Stimulated activated CD8-positive, alpha-beta memory T cell treated with anti-CD3 and anti-CD28 coated beads, Interleukin-15, amount 100 ng/mL, for 48 hours (primary cell): ENCODE data around the gene KCNG3.
"Not testable (repeated sequence)": the region's sequence is repeated elsewhere in the genome, so short reads cannot be mapped to it uniquely, and the experiment has no call there.

Experiments used
- DNase-seq, 2 donors: peaks; one replicate each; pipeline ENCODE4 v3.0.0-alpha.2; 2020; ENCODE audit warnings: low read depth in 2 of 2

Gene KCNG3

GRCh38 chr2:42430188-42430587 is 63.6 kb downstream of the KCNG3 start:
- DNase-seq = no peak

GRCh38 chr2:42429352-42429751 is 64.4 kb downstream of the KCNG3 start:
- no peak for DNase-seq

DNA sequence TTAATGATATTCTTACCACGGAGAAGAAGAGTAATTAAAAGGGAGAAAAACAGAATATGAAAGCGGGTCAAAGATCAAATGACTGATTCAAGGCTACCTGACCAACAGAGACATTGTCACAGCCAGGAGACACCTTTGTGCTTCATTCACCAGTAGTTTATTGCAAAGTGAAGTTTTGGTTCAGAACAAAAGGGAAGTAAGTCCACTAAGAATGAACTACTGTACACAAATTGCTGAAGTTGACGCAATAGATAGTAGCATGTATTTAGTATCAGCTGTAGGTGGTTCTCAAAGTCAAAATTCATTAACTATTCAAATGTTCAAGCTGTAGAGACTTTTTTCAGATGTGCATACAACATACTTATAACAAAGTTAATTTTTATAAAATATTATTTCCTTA is 68.1 kb downstream of the KCNG3 start:
- DNase-seq = no peak

- no peak for DNase-seq
These were observed 69.7 kb downstream of the KCNG3 start for GRCh38 chr2:42424033-42424432.

DNA sequence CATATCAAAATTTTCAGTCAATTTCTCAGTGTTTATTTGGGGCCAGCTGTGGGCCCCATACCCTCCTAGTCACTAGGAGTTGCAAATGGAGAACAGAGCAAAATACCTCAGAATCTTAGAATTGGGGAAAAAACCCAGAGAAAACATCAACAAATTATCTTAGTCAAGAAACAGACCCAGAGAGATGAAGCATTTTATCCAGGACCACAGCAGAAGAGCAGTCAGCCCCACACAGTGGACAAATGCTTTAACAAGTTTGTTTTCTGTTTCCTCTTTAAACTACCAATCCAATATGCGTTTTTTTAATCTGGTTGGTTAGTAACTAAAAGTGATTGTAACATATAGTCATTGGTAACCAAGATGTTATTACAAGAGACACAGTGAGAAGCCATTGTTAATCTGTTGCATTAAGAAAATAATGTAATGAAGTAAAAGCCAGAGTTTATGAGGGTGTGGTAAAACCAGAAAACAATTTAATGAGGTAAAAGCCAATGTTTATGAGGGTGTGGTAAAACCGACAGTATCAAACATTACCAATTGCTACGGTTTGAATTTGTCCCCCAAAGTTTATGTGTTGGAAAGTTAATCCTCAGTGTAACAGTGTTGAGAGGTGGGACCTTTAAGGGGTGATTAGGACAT is 72.1 kb downstream of the KCNG3 start:
- no peak for DNase-seq

DNA sequence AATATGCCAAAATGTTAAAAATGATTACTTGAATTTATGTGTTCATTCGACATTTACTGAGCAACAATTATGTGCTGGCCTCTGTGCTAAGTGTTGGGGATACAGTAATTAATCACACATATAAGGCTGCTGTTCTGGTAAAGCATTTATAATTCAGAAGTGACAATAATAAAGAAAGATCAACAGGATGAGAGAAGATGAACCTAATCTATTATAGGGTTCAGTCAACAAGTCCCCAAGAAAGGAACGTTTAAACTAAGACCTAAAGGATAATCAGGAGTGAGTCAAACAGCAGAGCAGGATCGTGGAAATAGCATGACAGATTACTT is 72.7 kb downstream of the KCNG3 start:
- no peak for DNase-seq

DNA sequence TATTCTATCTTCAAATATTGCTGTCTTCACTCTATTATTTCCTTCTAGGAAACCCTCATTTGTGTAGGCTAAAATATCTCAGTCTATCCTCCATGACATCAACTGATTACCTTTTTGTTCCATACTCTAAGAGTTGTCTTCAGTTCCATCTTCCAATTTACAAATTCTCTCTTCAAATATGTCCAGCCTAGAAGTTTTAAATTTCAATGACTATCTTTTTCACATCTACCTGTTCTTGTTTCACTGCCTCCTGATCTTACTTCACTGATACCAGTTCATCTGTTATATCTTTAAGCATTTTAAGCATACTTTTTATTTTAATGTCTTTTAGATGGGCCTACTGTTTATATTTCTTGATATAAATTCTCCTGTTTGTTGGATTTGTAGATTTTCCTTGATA is 79.1 kb downstream of the KCNG3 start:
- no peak for DNase-seq

GRCh38 chr2:42414158-42414557 is 79.6 kb downstream of the KCNG3 start:
- no peak for DNase-seq

GRCh38 chr2:42410742-42411514 is 82.9 kb downstream of the KCNG3 start:
- DNase-seq = no peak

DNA sequence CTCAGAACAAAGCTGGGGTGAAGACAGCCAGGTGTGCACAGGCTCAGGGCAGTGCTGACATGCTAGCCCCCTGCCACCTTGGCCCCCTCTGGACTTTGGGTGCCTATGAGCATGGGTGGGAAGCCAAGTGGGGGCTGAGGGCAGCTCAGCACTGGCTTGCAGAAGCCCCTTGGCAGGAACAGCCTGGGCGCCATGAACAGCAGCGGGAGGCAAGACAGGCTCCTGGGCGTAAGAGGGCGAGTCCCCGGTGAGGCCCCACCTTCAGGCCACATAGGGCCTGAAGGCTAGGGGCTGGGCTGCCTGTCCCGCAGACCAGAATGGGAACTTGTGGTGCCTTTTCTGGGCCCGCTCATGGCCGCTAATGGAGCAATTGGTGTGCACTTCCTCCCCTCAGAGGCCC is 85.8 kb downstream of the KCNG3 start:
- DNase-seq = no peak

- no peak for DNase-seq
These were observed 86.3 kb downstream of the KCNG3 start for GRCh38 chr2:42407476-42407875.

DNA sequence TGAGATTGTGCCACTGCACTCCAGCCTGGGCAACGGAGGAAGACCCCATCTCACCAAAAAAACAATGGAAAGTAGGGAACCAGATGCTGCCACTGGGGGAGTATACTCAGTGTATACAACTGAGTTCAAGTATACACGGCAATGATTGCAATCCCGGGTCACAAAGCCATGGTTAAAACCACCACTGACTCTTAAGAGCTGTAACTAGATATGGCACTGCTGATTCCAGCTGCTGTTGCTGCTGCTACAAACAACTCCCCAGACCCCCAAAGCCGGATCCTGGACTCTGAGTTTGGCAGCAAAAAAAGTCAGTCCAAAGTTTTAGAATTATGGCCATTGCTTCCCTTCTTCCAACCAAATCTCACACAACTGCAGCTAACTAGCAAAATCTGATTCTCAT is 89.1 kb downstream of the KCNG3 start:
- no peak for DNase-seq

GRCh38 chr2:42401773-42402172 is 92.0 kb downstream of the KCNG3 start:
- DNase-seq = no peak

DNA sequence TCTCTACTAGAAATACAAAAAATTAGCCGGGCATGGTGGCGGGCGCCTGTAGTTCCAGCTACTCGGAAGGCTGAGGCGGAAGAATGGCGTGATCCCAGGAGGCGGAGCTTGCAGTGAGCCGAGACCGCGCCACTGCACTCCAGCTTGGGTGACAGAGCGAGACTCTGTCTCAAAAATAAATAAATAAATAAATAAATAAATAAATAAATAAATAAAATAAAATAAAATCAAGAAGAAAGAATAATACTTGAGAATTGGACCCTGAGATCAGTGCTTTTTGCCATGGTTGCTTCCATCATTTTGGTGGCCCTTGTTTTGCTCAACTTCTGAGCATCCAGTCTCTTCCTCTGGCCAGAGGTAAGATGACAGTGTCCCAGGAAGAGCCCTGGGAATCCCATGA is 95.7 kb downstream of the KCNG3 start:
- not testable (repeated sequence) for DNase-seq

- not testable (repeated sequence) for DNase-seq
These were observed 100.5 kb downstream of the KCNG3 start for GRCh38 chr2:42393320-42393719.

GRCh38 chr2:42392191-42392590 is 101.6 kb downstream of the KCNG3 start:
- DNase-seq = no peak
